Tongue (tissue), 2 donors: ENCODE results near the gene TCHH. TPM values are rescaled to one million over a fixed set of nuclear protein-coding genes. Genes with fewer than 3 reads are reported as not detected.

Experiments used
- small RNA-seq: library from RNA; depleted of rRNA; stranded (forward); fragments of <200 nt; gene quantifications from one replicate; pipeline ENCODE3, GENCODE V24; 2014; ENCODE audit warnings: low replicate concordance
- total RNA-seq: library from RNA; depleted of rRNA; stranded (reverse); fragments of >200 nt; gene quantifications from one replicate; pipeline ENCODE4 v1.2.3, GENCODE V29; 2014

Gene TCHH
- total RNA-seq, 1 donor from 2014 or later, result not detected

Small RNA genes within 50 kb of the gene (small RNA-seq; reads per million reads assigned to genes)
- gene SPTLC1P4, result not detected

Other genes starting within 250 kb of the TCHH start
- 14.1 TPM for gene THEM4, start 205.9 kb downstream of the TCHH start, total RNA-seq
- gene S100A10, start 121.6 kb downstream of the TCHH start, total RNA-seq, result 105 TPM
- gene S100A11, start 78.4 kb downstream of the TCHH start, total RNA-seq, result 36.0 TPM
- gene TCHHL1, start 26.4 kb downstream of the TCHH start, total RNA-seq, result not detected
- gene RPTN, start 43.8 kb upstream of the TCHH start, total RNA-seq, result not detected
- gene HRNR, start 108.7 kb upstream of the TCHH start, total RNA-seq, result not detected
- gene FLG, start 209.8 kb upstream of the TCHH start, total RNA-seq, result 5.9 TPM
- 0.21 TPM for gene FLG2, start 244.6 kb upstream of the TCHH start, total RNA-seq